Measurements from ENCODE around the gene EIPR1.

The EIPR1 gene

DNA sequence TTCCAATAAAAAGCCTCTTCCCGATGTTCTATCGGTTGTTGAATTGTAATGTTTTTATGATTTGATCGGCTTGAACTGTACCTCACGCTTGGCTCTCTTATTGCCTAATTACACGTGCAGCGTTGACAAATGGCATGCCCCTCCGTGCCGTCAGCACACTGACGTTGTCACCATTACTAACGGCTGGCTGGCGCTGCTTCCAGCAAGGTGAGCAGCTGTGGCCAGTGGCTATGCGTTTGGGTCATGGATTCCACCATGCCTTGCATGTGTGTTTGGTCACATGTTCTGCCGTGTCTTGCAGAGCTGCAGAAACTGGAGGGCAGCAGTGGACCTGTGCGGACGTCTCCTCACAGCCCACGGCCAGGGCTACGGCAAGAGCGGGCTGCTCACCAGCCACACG lies 44.0 kb upstream of the EIPR1 start:
- H3K36me3 ChIP-seq (ENCODE audit: control insufficient read depth in 4 of 4, insufficient read depth in 4 of 4, low read length in 3 of 4), result peaks cover 9 to 77% (median 40%) of the 10 kb centered on the region in 4 experiments

DNA sequence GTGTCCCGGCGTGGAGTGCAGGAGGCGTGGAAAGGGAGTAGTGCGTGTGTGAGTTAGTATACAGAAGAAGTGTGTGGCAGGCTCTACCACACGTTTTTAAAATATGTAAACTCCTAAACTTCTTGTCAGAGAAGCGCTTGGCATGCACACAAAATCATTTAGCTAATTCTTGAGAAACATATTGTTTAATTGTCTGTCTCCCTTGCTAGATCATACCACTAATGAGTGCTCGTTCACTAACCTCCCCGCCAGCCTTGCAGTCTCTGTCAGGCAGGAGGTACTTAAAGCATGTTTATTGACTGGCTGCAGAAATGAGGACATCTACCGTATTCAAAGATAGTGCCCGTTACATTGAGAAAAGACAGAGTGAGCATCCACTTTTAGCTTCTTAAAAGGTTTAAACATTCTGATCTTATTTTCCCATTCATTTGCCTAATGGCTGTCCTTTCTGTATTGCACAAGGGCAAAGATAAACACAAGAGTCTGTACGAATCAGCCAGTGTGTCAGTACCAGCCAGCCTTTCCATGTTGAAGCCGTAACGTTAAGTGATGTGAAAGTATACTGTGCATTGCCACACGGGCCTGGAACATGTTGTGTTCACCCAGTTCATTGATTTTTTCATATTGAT lies 43.3 kb upstream of the EIPR1 start:
- H3K36me3 ChIP-seq (ENCODE audit: control insufficient read depth in 4 of 4, insufficient read depth in 4 of 4, low read length in 3 of 4), result peaks cover 9 to 70% (median 34%) of the 10 kb centered on the region in 4 experiments
- H3K9me3 ChIP-seq (ENCODE audit: control extremely low read depth in 1 of 5, control insufficient read depth in 4 of 5, insufficient read depth in 2 of 5, low read depth in 1 of 5, low read length in 4 of 5), result no peaks in the 10 kb centered on the region
- ChIA-PET CTCF (interaction anchor here (1.2 to 1.4 kb wide), 2 partner anchors 41 to 229 kb away, joined by 3 read pairs; no protein-coding TSS in a partner anchor), POLR2A (no interaction called here)
- H3K4me3 ChIP-seq (ENCODE audit: control insufficient read depth in 1 of 7, extremely low read depth in 1 of 7, insufficient read depth in 4 of 7, low read depth in 2 of 7, low read length in 6 of 7), result no peak overlapping the region
- WGBS (ENCODE audit: insufficient coverage), result 99% methylated on average over 8 of the region's 14 CpGs
- H3K4me1 ChIP-seq (ENCODE audit: control extremely low read depth in 1 of 4, control insufficient read depth in 4 of 4, insufficient read depth in 4 of 4, low read length in 3 of 4), result no peaks in the 10 kb centered on the region
- DNase-seq, result no peak
- no peak overlapping the region for H3K27ac ChIP-seq (ENCODE audit: insufficient read depth in 1 of 2, low read depth in 1 of 2, low read length in 2 of 2, poor library complexity in 1 of 2, severe bottlenecking in 2 of 2)
- no peaks in the 10 kb centered on the region for H3K27me3 ChIP-seq (replicated peaks in 2 of 5; ENCODE audit: control insufficient read depth in 4 of 5, insufficient read depth in 5 of 5, low read length in 4 of 5)

More for the DNA sequence above, 44.0 kb upstream of the EIPR1 start:
- no peak for DNase-seq
- 94% methylated on average over 16 of the region's 19 CpGs for WGBS (ENCODE audit: insufficient coverage)
- H3K27ac ChIP-seq (ENCODE audit: insufficient read depth in 1 of 2, low read depth in 1 of 2, low read length in 2 of 2, poor library complexity in 1 of 2, severe bottlenecking in 2 of 2), result no peak overlapping the region
- ChIA-PET POLR2A (no interaction called here), CTCF (interaction anchor here (1.2 kb wide), 1 partner anchor 40 kb away, joined by 3 read pairs; no protein-coding TSS in a partner anchor)
- no peaks in the 10 kb centered on the region for H3K4me1 ChIP-seq (ENCODE audit: control extremely low read depth in 1 of 4, control insufficient read depth in 4 of 4, insufficient read depth in 4 of 4, low read length in 3 of 4)
- no peak overlapping the region for H3K4me3 ChIP-seq (ENCODE audit: control insufficient read depth in 1 of 7, extremely low read depth in 1 of 7, insufficient read depth in 4 of 7, low read depth in 2 of 7, low read length in 6 of 7)
- H3K27me3 ChIP-seq (replicated peaks in 2 of 5; ENCODE audit: control insufficient read depth in 4 of 5, insufficient read depth in 5 of 5, low read length in 4 of 5), result no peaks in the 10 kb centered on the region
- no peaks in the 10 kb centered on the region for H3K9me3 ChIP-seq (ENCODE audit: control extremely low read depth in 1 of 5, control insufficient read depth in 4 of 5, insufficient read depth in 2 of 5, low read depth in 1 of 5, low read length in 4 of 5)

DNA sequence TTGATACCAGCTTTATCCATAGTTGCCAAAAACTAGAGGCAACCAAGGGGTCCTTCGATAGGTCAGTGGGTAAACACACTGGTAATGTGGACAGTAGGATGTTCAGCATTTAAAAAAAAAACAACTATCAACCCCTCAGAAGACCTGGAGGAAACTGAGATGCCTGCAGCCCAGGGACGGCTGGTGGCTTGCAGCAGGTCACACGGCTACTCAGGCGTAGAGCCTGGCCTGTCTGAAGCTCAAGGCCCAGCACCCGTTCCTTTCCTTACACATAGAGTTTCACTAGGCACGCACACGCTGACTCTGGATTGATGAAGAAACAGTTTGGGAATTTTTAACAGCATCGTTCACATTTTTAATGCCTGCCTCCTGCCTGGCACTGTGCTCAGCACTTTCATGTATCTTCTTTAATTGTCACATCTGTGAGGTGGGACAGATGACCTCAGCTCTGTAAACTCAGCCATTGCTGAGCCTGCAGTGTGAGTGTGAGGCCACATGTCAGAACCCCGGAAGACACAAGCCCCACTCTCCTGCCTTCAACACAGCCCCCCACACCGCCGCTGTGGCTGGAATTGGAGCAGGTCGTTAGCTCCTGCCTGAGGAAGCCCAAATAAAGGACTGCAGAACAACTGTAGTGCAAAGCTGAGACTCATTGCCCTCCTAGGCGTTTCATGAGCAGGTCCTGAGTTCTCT lies 42.6 kb upstream of the EIPR1 start:
- WGBS (ENCODE audit: insufficient coverage), result 98% methylated on average over 9 of the region's 13 CpGs
- Histone ChIP-seq H3K9me3 (ENCODE audit: control extremely low read depth in 1 of 5, control insufficient read depth in 4 of 5, insufficient read depth in 2 of 5, low read depth in 1 of 5, low read length in 4 of 5) (no peaks in the 10 kb centered on the region), H3K27ac (ENCODE audit: insufficient read depth in 1 of 2, low read depth in 1 of 2, low read length in 2 of 2, poor library complexity in 1 of 2, severe bottlenecking in 2 of 2) (no peak overlapping the region), H3K4me1 (ENCODE audit: control extremely low read depth in 1 of 4, control insufficient read depth in 4 of 4, insufficient read depth in 4 of 4, low read length in 3 of 4) (no peaks in the 10 kb centered on the region), H3K36me3 (ENCODE audit: control insufficient read depth in 4 of 4, insufficient read depth in 4 of 4, low read length in 3 of 4) (peaks cover 3 to 65% (median 32%) of the 10 kb centered on the region in 4 experiments), H3K4me3 (ENCODE audit: control insufficient read depth in 1 of 7, extremely low read depth in 1 of 7, insufficient read depth in 4 of 7, low read depth in 2 of 7, low read length in 6 of 7) (no peak overlapping the region), H3K27me3 (replicated peaks in 2 of 5; ENCODE audit: control insufficient read depth in 4 of 5, insufficient read depth in 5 of 5, low read length in 4 of 5) (no peaks in the 10 kb centered on the region)
- CTCF ChIA-PET, result interaction anchor here (1.4 kb wide), 1 partner anchor 230 kb away, joined by 3 read pairs; no protein-coding TSS in a partner anchor
- DNase-seq, result no peak
- POLR2A ChIA-PET, result no interaction called here

DNA sequence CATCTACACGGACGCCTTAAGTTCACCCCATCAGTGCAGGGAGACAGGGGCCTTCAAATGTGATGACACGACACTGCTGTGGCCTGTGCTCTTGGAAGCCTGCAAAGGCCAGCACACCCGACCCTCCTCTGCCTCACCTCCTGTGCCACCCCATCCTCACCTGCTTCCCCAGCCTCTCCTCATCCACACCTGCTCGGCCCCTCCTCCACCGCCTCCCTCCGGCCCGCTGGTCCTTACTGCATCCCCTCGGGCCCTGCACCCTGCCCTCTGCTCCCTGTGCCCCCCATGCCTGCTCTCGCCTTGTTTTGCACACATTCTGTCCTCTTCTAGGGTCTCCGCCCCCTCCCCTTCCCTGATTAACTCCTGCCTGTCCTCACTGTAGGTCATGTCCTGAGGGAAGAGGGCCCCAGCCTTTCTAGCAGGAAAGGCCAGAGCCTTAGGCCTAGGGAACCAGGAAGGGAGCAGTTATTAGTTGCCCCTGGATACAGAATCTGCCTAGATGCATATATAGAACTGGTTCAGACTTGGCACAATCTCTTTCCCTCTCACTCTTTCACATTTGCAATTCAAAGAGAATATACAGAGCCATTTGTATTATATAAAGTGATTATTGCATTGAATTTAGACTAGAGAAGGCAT lies 41.3 kb upstream of the EIPR1 start:
- Histone ChIP-seq H3K4me1 (ENCODE audit: control extremely low read depth in 1 of 4, control insufficient read depth in 4 of 4, insufficient read depth in 4 of 4, low read length in 3 of 4) (no peaks in the 10 kb centered on the region), H3K36me3 (ENCODE audit: control insufficient read depth in 4 of 4, insufficient read depth in 4 of 4, low read length in 3 of 4) (peaks cover 0 to 63% (median 28%) of the 10 kb centered on the region in 4 experiments), H3K9me3 (ENCODE audit: control extremely low read depth in 1 of 5, control insufficient read depth in 4 of 5, insufficient read depth in 2 of 5, low read depth in 1 of 5, low read length in 4 of 5) (no peaks in the 10 kb centered on the region), H3K27me3 (replicated peaks in 2 of 5; ENCODE audit: control insufficient read depth in 4 of 5, insufficient read depth in 5 of 5, low read length in 4 of 5) (no peaks in the 10 kb centered on the region), H3K27ac (ENCODE audit: insufficient read depth in 1 of 2, low read depth in 1 of 2, low read length in 2 of 2, poor library complexity in 1 of 2, severe bottlenecking in 2 of 2) (no peak overlapping the region), H3K4me3 (ENCODE audit: control insufficient read depth in 1 of 7, extremely low read depth in 1 of 7, insufficient read depth in 4 of 7, low read depth in 2 of 7, low read length in 6 of 7) (no peak overlapping the region)
- WGBS (ENCODE audit: insufficient coverage), result 94% methylated on average over 10 of the region's 11 CpGs
- DNase-seq, result no peak
- POLR2A ChIA-PET, result no interaction called here
- CTCF ChIA-PET, result interaction anchor here (0.7 kb wide), 1 partner anchor 176 kb away, joined by 3 read pairs; the partner anchor contains the start of gene COLEC11

DNA sequence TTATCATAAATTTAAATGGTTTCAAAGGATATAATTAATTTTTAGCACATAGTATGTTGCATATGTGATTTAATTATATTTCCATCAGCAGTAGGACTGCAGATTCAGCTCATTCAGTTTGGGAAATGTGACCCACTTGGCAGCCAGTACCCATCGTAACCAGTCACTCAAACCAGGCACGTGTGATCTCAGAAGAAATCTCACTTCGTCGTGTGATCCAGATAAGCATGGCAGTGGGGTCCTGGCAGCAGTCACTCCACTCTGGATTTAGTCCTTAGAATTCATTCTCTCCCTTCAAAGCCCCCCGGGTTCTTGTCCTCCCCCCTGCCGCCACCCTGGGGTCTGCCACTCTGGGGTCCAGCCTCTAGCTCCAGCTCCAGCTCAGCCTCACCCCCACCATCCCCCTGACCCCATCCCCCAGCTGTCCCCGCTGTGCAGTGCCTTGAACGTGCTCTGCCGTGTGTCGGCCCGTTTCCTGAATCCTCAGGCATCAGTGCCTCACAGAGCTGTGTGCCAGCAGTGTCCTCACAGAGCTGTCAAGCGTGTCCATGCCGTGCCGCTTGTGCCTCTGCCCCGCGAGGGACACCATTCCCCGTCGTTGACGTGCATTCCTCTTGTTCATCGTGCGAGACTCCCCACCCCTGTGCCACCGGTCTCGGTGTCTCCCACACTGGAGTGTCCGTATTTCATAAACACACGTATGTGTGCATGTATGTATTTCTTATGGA lies 36.7 kb upstream of the EIPR1 start:
- peaks cover 0 to 29% (median 14%) of the 10 kb centered on the region in 4 experiments for H3K36me3 ChIP-seq (ENCODE audit: control insufficient read depth in 4 of 4, insufficient read depth in 4 of 4, low read length in 3 of 4)

DNA sequence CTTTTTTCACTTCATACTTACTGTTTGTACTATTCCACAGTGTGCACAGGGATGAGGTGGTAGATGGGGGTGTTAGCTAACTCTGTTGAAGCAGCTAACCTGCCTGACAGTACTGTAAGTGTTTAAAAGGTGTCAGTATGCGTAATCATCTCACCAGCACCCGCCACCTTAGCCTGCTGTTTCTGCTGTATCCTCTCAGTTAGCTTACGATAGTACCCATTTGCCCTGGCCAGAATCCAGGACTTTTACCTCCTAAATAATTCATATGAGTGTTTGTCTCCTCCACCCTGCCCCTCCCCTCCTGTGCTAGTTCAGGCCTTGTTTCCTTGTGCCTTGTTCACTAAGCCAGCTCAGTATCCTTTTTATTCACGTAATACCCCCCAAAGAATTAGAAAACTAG lies 36.1 kb upstream of the EIPR1 start:
- CTCF ChIA-PET, result interaction anchor here (2.2 kb wide), 1 partner anchor 10 kb away, joined by 12 read pairs; no protein-coding TSS in a partner anchor
- WGBS (ENCODE audit: insufficient coverage), result 100% methylated on average over 3 of the region's 4 CpGs
- H3K27ac ChIP-seq (ENCODE audit: insufficient read depth in 1 of 2, low read depth in 1 of 2, low read length in 2 of 2, poor library complexity in 1 of 2, severe bottlenecking in 2 of 2), result no peak overlapping the region
- no peaks in the 10 kb centered on the region for H3K27me3 ChIP-seq (replicated peaks in 2 of 5; ENCODE audit: control insufficient read depth in 4 of 5, insufficient read depth in 5 of 5, low read length in 4 of 5)
- no peaks in the 10 kb centered on the region for H3K4me1 ChIP-seq (ENCODE audit: control extremely low read depth in 1 of 4, control insufficient read depth in 4 of 4, insufficient read depth in 4 of 4, low read length in 3 of 4)
- H3K4me3 ChIP-seq (ENCODE audit: control insufficient read depth in 1 of 7, extremely low read depth in 1 of 7, insufficient read depth in 4 of 7, low read depth in 2 of 7, low read length in 6 of 7), result no peak overlapping the region
- POLR2A ChIA-PET, result no interaction called here
- H3K9me3 ChIP-seq (ENCODE audit: control extremely low read depth in 1 of 5, control insufficient read depth in 4 of 5, insufficient read depth in 2 of 5, low read depth in 1 of 5, low read length in 4 of 5), result no peaks in the 10 kb centered on the region
- no peak for DNase-seq
- H3K36me3 ChIP-seq (ENCODE audit: control insufficient read depth in 4 of 4, insufficient read depth in 4 of 4, low read length in 3 of 4), result peaks cover 0 to 26% (median 11%) of the 10 kb centered on the region in 4 experiments

More for the DNA sequence above, 36.7 kb upstream of the EIPR1 start:
- no peak overlapping the region for H3K4me3 ChIP-seq (ENCODE audit: control insufficient read depth in 1 of 7, extremely low read depth in 1 of 7, insufficient read depth in 4 of 7, low read depth in 2 of 7, low read length in 6 of 7)
- H3K4me1 ChIP-seq (ENCODE audit: control extremely low read depth in 1 of 4, control insufficient read depth in 4 of 4, insufficient read depth in 4 of 4, low read length in 3 of 4), result no peaks in the 10 kb centered on the region
- no peaks in the 10 kb centered on the region for H3K9me3 ChIP-seq (ENCODE audit: control extremely low read depth in 1 of 5, control insufficient read depth in 4 of 5, insufficient read depth in 2 of 5, low read depth in 1 of 5, low read length in 4 of 5)
- ChIA-PET CTCF (interaction anchor here (2.2 kb wide), 1 partner anchor 9 kb away, joined by 12 read pairs; no protein-coding TSS in a partner anchor), POLR2A (no interaction called here)
- no peaks in the 10 kb centered on the region for H3K27me3 ChIP-seq (replicated peaks in 2 of 5; ENCODE audit: control insufficient read depth in 4 of 5, insufficient read depth in 5 of 5, low read length in 4 of 5)
- WGBS (ENCODE audit: insufficient coverage), result 94% methylated on average over 20 of the region's 25 CpGs
- no peak overlapping the region for H3K27ac ChIP-seq (ENCODE audit: insufficient read depth in 1 of 2, low read depth in 1 of 2, low read length in 2 of 2, poor library complexity in 1 of 2, severe bottlenecking in 2 of 2)
- DNase-seq, result no peak
